Measurements from ENCODE around the gene RHO. TPM values are rescaled to one million over a fixed set of nuclear protein-coding genes. Genes with fewer than 3 reads are reported as not detected.
A peak's percentile ranks its signal among the peaks of the same experiment; 100 is the strongest.

The RHO gene
- total RNA-seq, 1 donor from 2014 or later, result not detected

DNA sequence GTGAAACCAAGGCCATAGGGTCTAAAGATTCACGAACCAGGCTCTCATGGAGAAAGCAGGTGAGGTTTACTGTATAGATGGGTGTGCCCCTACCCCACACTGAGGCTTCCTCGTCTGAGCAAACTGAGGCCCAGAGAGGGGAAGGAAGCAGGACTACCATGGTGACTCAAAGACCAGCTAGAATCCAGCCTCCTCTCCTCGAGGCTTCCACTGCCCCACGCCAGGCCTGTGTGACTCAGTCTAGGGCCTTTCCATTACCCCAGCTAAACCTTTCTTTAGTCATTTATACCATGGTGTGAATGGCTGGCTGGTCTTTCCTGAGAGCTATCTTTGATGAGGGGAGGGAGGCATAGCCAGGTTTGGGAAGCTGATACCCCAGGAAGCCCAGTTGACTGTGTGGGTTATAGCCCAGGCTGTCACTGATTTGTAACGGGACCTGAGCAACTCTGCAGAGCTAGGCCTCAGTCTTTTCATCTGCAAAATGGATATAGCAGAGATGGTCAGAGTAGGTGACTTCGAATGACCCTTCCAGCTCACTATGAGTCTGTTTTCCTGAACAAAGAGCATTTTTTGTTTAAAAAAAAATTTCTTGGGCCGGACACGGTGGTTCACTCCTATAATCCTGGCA, 3.0 kb upstream of the RHO start:
- TF ChIP-seq, protein P1, sequence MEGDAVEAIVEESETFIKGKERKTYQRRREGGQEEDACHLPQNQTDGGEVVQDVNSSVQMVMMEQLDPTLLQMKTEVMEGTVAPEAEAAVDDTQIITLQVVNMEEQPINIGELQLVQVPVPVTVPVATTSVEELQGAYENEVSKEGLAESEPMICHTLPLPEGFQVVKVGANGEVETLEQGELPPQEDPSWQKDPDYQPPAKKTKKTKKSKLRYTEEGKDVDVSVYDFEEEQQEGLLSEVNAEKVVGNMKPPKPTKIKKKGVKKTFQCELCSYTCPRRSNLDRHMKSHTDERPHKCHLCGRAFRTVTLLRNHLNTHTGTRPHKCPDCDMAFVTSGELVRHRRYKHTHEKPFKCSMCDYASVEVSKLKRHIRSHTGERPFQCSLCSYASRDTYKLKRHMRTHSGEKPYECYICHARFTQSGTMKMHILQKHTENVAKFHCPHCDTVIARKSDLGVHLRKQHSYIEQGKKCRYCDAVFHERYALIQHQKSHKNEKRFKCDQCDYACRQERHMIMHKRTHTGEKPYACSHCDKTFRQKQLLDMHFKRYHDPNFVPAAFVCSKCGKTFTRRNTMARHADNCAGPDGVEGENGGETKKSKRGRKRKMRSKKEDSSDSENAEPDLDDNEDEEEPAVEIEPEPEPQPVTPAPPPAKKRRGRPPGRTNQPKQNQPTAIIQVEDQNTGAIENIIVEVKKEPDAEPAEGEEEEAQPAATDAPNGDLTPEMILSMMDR (IDR thresholded peaks at IDR 0.05; ENCODE audit: insufficient read depth, low read length, severe bottlenecking), result no peak

DNA sequence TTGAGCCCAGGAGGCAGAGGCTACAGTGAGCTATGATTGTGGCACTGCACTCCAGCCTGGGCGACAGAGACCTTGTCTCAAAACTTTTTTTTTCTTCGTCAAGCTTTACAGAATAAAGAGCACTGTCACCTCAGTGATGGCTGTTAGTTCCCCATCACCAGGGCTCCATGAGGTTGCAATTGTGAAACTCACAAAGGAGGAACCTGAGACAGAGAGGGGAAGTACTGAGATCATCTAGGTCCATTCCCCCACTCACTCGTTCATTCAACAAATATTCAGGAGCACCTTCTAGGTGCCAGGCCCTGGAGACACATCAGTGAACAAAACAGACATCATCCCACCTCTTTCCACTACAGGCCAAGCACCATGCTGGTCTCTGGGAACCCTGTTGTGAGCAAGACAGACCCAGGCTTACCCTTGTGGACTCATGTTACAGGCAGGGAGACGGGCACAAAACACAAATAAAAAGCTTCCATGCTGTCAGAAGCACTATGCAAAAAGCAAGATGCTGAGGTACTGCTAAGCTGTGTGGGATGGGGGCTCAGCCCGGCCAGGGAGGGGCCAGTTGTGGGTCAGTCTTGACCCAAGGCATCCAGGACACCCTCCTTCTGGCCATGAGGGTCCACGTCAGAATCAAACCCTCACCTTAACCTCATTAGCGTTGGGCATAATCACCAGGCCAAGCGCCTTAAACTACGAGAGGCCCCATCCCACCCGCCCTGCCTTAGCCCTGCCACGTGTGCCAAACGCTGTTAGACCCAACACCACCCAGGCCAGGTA, 2.1 kb upstream of the RHO start:
- TF ChIP-seq, protein P1 (IDR thresholded peaks at IDR 0.05; ENCODE audit: insufficient read depth, low read length, severe bottlenecking), result no peak
- Histone ChIP-seq H3K27me3 (ENCODE audit: control insufficient read depth, insufficient read depth, low read length) (no peaks in the 10 kb centered on the region), H3K36me3 (ENCODE audit: control insufficient read depth, insufficient read depth, low read length) (no peaks in the 10 kb centered on the region), H3K4me3 (ENCODE audit: low read depth, low read length) (no peak overlapping the region)
- DNase-seq (ENCODE audit: low read depth), result no peak
- FAIRE-seq, result no peak

More for the DNA sequence above, 3.0 kb upstream of the RHO start:
- FAIRE-seq (peak; percentile 70), DNase-seq (ENCODE audit: low read depth) (peak; percentile 66)
- no peaks in the 10 kb centered on the region for H3K36me3 ChIP-seq (ENCODE audit: control insufficient read depth, insufficient read depth, low read length)
- H3K27me3 ChIP-seq (ENCODE audit: control insufficient read depth, insufficient read depth, low read length), result no peaks in the 10 kb centered on the region
- no peak overlapping the region for H3K4me3 ChIP-seq (ENCODE audit: low read depth, low read length)

DNA sequence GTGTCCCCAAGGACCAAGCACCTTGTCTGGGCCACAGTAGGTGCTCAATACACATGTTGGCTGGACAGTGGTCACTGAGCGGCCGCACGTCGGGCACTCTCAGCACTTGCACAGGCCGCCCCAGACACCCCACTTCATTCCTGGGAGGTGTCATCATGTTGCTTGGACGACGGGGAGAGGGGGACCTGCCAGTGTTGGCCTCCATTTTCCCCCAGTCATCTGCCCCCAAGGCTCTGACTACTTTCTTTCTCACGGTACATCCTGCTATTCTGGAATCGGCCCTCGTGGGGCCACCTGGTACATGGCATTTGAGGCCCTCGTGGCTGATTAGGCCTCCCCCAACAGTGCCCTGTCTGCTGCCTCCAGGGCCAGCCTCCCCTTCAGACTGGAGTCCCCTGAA, 1.2 kb upstream of the RHO start:
- no peak for DNase-seq (ENCODE audit: low read depth)
- no peak overlapping the region for H3K4me3 ChIP-seq (ENCODE audit: low read depth, low read length)
- TF ChIP-seq, protein P1 (IDR thresholded peaks at IDR 0.05; ENCODE audit: insufficient read depth, low read length, severe bottlenecking), result no peak
- H3K27me3 ChIP-seq (ENCODE audit: control insufficient read depth, insufficient read depth, low read length), result no peaks in the 10 kb centered on the region
- no peak for FAIRE-seq
- no peaks in the 10 kb centered on the region for H3K36me3 ChIP-seq (ENCODE audit: control insufficient read depth, insufficient read depth, low read length)

DNA sequence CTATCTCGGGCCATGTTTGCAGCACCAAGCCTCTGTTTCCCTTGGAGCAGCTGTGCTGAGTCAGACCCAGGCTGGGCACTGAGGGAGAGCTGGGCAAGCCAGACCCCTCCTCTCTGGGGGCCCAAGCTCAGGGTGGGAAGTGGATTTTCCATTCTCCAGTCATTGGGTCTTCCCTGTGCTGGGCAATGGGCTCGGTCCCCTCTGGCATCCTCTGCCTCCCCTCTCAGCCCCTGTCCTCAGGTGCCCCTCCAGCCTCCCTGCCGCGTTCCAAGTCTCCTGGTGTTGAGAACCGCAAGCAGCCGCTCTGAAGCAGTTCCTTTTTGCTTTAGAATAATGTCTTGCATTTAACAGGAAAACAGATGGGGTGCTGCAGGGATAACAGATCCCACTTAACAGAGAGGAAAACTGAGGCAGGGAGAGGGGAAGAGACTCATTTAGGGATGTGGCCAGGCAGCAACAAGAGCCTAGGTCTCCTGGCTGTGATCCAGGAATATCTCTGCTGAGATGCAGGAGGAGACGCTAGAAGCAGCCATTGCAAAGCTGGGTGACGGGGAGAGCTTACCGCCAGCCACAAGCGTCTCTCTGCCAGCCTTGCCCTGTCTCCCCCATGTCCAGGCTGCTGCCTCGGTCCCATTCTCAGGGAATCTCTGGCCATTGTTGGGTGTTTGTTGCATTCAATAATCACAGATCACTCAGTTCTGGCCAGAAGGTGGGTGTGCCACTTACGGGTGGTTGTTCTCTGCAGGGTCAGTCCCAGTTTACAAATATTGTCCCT, 1.2 kb downstream of the RHO start:
- H3K4me3 ChIP-seq (ENCODE audit: low read depth, low read length), result no peak overlapping the region
- DNase-seq (ENCODE audit: low read depth) (no peak), FAIRE-seq (peak; percentile 28)
- no peaks in the 10 kb centered on the region for H3K27me3 ChIP-seq (ENCODE audit: control insufficient read depth, insufficient read depth, low read length)
- no peaks in the 10 kb centered on the region for H3K36me3 ChIP-seq (ENCODE audit: control insufficient read depth, insufficient read depth, low read length)
- TF ChIP-seq, protein P1 (IDR thresholded peaks at IDR 0.05; ENCODE audit: insufficient read depth, low read length, severe bottlenecking), result no peak

DNA sequence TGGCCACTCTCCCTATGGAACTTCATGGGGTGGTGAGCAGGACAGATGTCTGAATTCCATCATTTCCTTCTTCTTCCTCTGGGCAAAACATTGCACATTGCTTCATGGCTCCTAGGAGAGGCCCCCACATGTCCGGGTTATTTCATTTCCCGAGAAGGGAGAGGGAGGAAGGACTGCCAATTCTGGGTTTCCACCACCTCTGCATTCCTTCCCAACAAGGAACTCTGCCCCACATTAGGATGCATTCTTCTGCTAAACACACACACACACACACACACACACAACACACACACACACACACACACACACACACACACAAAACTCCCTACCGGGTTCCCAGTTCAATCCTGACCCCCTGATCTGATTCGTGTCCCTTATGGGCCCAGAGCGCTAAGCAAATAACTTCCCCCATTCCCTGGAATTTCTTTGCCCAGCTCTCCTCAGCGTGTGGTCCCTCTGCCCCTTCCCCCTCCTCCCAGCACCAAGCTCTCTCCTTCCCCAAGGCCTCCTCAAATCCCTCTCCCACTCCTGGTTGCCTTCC, 1.9 kb downstream of the RHO start:
- no peak for FAIRE-seq
- peak; percentile 5 for DNase-seq (ENCODE audit: low read depth)
- Histone ChIP-seq H3K27me3 (ENCODE audit: control insufficient read depth, insufficient read depth, low read length) (no peaks in the 10 kb centered on the region), H3K4me3 (ENCODE audit: low read depth, low read length) (no peak overlapping the region), H3K36me3 (ENCODE audit: control insufficient read depth, insufficient read depth, low read length) (no peaks in the 10 kb centered on the region)
- TF ChIP-seq, protein P1 (IDR thresholded peaks at IDR 0.05; ENCODE audit: insufficient read depth, low read length, severe bottlenecking), result no peak

Data from bronchial epithelial cell (primary cell).